Colonic mucosa (tissue), 4 donors: ENCODE data around the gene PHACTR4. TPM values are rescaled to one million over a fixed set of nuclear protein-coding genes. Genes with fewer than 3 reads are reported as not detected.

Source experiments
- DNase-seq: peaks from one replicate; pipeline ENCODE4 v3.0.0-alpha.2; 2020
- H3K27ac ChIP-seq: fragments of 200-600 bp; one replicate; pipeline ENCODE4 v1.8.0; 2021
- H3K27me3 ChIP-seq: fragments of 200-600 bp; one replicate; pipeline ENCODE4 v1.8.0; 2021
- H3K36me3 ChIP-seq: fragments of 200-600 bp; one replicate; pipeline ENCODE4 v1.8.0; 2021
- H3K4me1 ChIP-seq: fragments of 200-600 bp; one replicate; pipeline ENCODE4 v1.8.0; 2021; ENCODE audit warnings: mild to moderate bottlenecking
- H3K4me3 ChIP-seq: fragments of 200-600 bp; one replicate; pipeline ENCODE4 v1.8.0; 2021
- H3K9ac ChIP-seq, 2 donors: one replicate each; pipeline ENCODE4 v1.7.0; 2013; ENCODE audit warnings: control low read depth in 2 of 2, low read depth in 2 of 2, low read length in 2 of 2
- H3K9me3 ChIP-seq: fragments of 200-600 bp; one replicate; pipeline ENCODE4 v1.8.0; 2021
- CTCF ChIP-seq: fragments of 200-600 bp; IDR thresholded peaks from one replicate; pipeline ENCODE4 v1.8.0; 2022; ENCODE audit warnings: antibody characterized with exemption, mild to moderate bottlenecking
- intact Hi-C: fragments of 100-400 bp; cut with DNase I; formaldehyde crosslinking; loops from one replicate; pipeline ENCODE4 v1.14.1; 2022
- total RNA-seq, 2 donors: library from RNA; stranded (reverse); fragmentation: NEBNext Ultra II Directional in 1 of 2; extraction: Animal tissue kit (Norgen Biotek cat#: 25700) in 1 of 2; gene quantifications; one replicate each; pipeline ENCODE4 v1.2.1, GENCODE V29; 2021
- donor health status: healthy.
- donor health status: DM: no; HTN: no; CAD: no.
- donor health status: DM: no; HTN: no; CAD: no.

The PHACTR4 gene
- total RNA-seq, 2 donors from 2014 or later = 43.1 to 49.8 TPM

- Histone ChIP-seq H3K4me1 (peaks cover 25% of the 10 kb centered on the region), H3K27me3 (no peaks in the 10 kb centered on the region), H3K4me3 (peak overlapping the region; percentile 66), H3K27ac (peak overlapping the region; percentile 84), H3K9ac (peak overlapping the region; percentile 67 to 98), H3K9me3 (no peaks in the 10 kb centered on the region), H3K36me3 (no peaks in the 10 kb centered on the region)
- no peak for TF ChIP-seq CTCF
- no peak for DNase-seq
- intact Hi-C loops = no loop called here
These were observed 137.3 kb downstream of the PHACTR4 start for GRCh38 chr1:28506907-28507246.

GRCh38 chr1:28507247-28507645 lies 137.7 kb downstream of the PHACTR4 start:
- no peak for TF ChIP-seq CTCF
- Histone ChIP-seq H3K4me1 (peaks cover 25% of the 10 kb centered on the region), H3K9ac (peak overlapping the region; percentile 66 to 98), H3K36me3 (no peaks in the 10 kb centered on the region), H3K27me3 (no peaks in the 10 kb centered on the region), H3K4me3 (peak overlapping the region; percentile 66), H3K27ac (peak overlapping the region; percentile 84), H3K9me3 (no peaks in the 10 kb centered on the region)
- intact Hi-C loops = no loop called here
- DNase-seq = peak; percentile 26

- peak overlapping the region; percentile 84 for H3K27ac ChIP-seq
- peak overlapping the region in 1 of 2 donors; percentile 98 for H3K9ac ChIP-seq
- DNase-seq = no peak
- H3K9me3 ChIP-seq = no peaks in the 10 kb centered on the region
- peaks cover 25% of the 10 kb centered on the region for H3K4me1 ChIP-seq
- TF ChIP-seq CTCF = no peak
- H3K27me3 ChIP-seq = no peaks in the 10 kb centered on the region
- intact Hi-C loops = no loop called here
- H3K4me3 ChIP-seq = peak overlapping the region; percentile 66
- no peaks in the 10 kb centered on the region for H3K36me3 ChIP-seq
These were observed 138.3 kb downstream of the PHACTR4 start for GRCh38 chr1:28507646-28508434.

- peak overlapping the region; percentile 66 for H3K4me3 ChIP-seq
- peak overlapping the region; percentile 16 to 98 for H3K9ac ChIP-seq
- H3K9me3 ChIP-seq = no peaks in the 10 kb centered on the region
- H3K27me3 ChIP-seq = no peaks in the 10 kb centered on the region
- H3K4me1 ChIP-seq = peaks cover 25% of the 10 kb centered on the region
- no peaks in the 10 kb centered on the region for H3K36me3 ChIP-seq
- no peak for TF ChIP-seq CTCF
- H3K27ac ChIP-seq = peak overlapping the region; percentile 84
- DNase-seq = no peak
- intact Hi-C loops = no loop called here
These were observed 138.9 kb downstream of the PHACTR4 start for GRCh38 chr1:28508435-28508754.

GRCh38 chr1:28509705-28510272 lies 140.2 kb downstream of the PHACTR4 start:
- Histone ChIP-seq H3K9ac (peak overlapping the region; percentile 44 to 98), H3K9me3 (no peaks in the 10 kb centered on the region), H3K4me1 (peaks cover 25% of the 10 kb centered on the region), H3K27ac (peak overlapping the region; percentile 84), H3K36me3 (no peaks in the 10 kb centered on the region), H3K27me3 (no peaks in the 10 kb centered on the region), H3K4me3 (no peak overlapping the region)
- no peak for TF ChIP-seq CTCF
- no peak for DNase-seq
- intact Hi-C loops = no loop called here
